HFF-Myc (cell line): Measurements from ENCODE around the gene GIT1.

Source experiments
- DNase-seq: peaks from one replicate; pipeline ENCODE4 v3.0.0-alpha.2; 2011; ENCODE audit warnings: low read depth; ENCODE audit errors: extremely low read depth
- H3K4me3 ChIP-seq: replicated peaks from 2 replicates; pipeline ENCODE4 v1.5.1; 2011; ENCODE audit warnings: low read depth, mild to moderate bottlenecking, control low read depth, low read length
- CTCF ChIP-seq: IDR thresholded peaks from 2 replicates; pipeline ENCODE4 v1.5.1; 2012; ENCODE audit warnings: mild to moderate bottlenecking, low read depth, low read length, control low read depth; ENCODE audit errors: missing control alignments

The GIT1 gene

GRCh38 chr17:29625037-29625750 lies 35.7 kb upstream of the GIT1 start:
- no peak for DNase-seq
- no peak overlapping the region for H3K4me3 ChIP-seq
- no peak for TF ChIP-seq CTCF

GRCh38 chr17:29624586-29624985 lies 35.1 kb upstream of the GIT1 start:
- DNase-seq: no peak
- no peak overlapping the region for H3K4me3 ChIP-seq
- TF ChIP-seq CTCF: no peak

DNA sequence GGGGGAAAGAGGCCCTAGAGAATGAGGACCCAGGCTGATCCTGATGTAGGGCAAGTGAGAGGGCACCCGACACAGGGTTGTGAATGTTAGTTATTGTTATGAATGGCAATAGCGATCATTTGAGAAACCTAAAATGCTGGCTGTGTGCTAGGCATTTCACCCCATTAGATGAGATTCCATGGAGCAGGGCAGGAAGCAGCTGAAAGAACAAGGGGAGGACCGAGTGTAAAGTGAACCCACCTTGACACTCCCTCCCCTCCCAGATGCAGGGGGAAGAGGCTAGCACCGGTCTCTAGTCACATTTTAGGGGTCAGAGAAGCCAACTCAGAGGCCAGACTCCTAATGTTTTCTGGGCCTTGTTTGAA lies 33.8 kb upstream of the GIT1 start:
- TF ChIP-seq CTCF: no peak
- H3K4me3 ChIP-seq: peak overlapping the region; percentile 51
- no peak for DNase-seq

GRCh38 chr17:29622337-29623282 lies 33.2 kb upstream of the GIT1 start, which contains the start of gene CORO6:
Gene CORO6, minus strand, starts transcription at chr17:29622912. Its CDS starts 1,491 bp downstream, at chr17:29621421.
- TF ChIP-seq CTCF: no peak
- peak within 1 kb of the TSS; percentile 51 for H3K4me3 ChIP-seq
- no peak for DNase-seq

- 0 out of 2 replicates have a peak overlapping the region, but pooled peaks have one; percentile 51 for H3K4me3 ChIP-seq
- DNase-seq: no peak
- no peak for TF ChIP-seq CTCF
Observed at GRCh38 chr17:29621751-29622194, 32.3 kb upstream of the GIT1 start.

DNA sequence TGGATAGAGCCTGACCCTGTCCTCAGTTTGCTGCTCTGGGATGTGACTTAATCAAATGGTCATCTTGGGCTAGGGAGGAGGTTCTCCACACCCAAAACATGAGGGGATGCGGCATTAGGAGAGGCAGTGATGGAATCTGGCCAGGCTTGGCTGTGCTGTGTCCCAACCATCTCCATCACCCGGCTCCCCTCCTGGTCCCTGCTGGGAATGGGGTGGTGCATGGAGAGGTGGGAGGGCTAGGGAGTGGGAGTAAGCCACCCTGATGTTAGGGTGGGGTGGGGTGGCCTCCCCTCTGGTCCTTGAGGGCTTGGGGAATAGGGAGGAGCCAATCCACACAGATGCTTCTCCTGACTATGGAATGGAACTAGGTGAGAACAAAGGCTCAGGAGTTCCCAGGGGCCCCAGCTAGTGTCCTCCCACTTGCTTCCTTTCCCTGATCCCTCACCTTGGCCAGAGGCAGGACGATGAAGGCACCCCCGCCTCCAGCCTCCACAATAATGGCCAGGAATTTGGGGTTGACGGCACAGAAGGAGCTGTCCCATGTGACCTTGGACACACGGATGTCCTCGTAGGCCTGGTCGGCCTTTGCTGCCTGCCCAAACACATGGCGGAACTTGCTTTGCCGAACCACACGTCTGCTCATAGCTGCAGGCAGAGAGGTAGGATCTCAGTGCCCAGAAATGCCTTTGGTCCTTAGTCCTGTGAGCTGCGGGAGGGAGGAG lies 31.5 kb upstream of the GIT1 start:
- no peak for TF ChIP-seq CTCF
- DNase-seq: no peak
- H3K4me3 ChIP-seq: no peak overlapping the region
